HL-60/S4 treated with phorbol 12-myristate 13-acetate at 8.2 ng/mL for 4 days and 3 days (cell line): ENCODE measurements around the gene RSPH4A.
"Not testable (repeated sequence)": the region's sequence is repeated elsewhere in the genome, so short reads cannot be mapped to it uniquely, and the experiment has no call there.

ENCODE experiments used
- in situ Hi-C: fragments of 300-500 bp; cut with MboI; formaldehyde crosslinking; loops from 2 replicates; pipeline ENCODE4 v1.15.0; 2022; ENCODE audit warnings: low sequenced_read_pairs

RSPH4A gene

DNA sequence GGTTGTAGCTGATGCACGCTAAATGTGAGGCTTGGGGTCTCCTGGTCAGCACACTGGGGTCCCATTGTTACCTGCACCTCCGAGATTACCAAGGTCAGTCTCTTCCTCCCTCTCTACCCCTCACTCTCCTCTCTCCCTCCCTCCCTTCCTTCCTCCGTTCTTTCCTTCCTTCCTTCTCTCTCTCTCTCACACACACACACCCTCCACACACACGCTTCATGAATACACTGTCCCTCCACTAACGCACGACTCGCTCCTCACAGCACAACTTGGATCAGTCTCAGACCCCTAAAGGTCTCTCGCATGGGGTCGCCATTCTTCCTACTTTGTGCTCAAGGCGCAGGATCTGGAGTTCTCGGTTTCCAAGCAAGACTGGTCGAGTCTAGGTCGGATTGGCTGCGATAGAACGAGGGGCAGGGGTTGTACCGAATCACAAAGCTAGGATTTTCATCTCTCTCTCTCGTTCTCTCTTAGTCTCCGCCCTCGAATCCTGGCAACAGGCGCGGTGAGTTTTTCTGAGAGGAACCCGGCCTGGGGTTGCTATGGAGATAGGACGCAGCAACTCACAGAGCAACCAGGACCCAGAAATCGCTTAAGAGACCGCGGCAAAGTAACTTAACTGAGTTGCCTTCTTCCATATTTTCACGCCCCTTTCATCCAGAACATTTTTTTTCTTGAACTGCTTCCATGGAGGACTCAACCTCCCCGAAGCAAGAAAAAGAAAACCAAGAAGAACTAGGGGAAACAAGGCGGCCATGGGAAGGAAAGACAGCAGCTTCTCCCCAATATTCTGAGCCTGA lies at the start of gene RSPH4A:
RSPH4A (plus strand) TSS at position 543 of the 800 bp plus-strand sequence; CDS start at position 688, 145 bp downstream.
- in situ Hi-C loops = no loop called here

DNA sequence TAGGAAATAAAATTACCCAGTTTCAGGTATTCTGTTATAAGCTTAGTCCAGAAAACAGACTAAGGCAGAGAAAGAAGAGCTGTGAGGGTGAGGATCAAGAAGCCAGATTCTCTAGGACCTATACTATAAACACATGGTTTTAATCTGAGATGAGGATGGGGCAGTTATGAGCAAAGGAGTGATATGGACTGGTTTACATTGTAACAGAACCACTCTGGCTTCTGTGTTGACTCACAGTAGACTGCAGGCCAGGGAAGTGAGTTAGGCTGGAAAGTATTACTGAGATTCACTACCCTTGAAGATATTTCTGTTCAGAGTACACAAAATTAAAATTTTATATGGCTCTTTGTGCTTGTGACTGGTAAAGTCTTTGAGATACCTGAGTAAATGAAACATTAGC lies 48.2 kb upstream of the RSPH4A start:
- in situ Hi-C loops = loop anchor here (25.0 kb wide), 1 partner anchor 306 kb away; the partner anchor contains the start of gene TSPYL4

DNA sequence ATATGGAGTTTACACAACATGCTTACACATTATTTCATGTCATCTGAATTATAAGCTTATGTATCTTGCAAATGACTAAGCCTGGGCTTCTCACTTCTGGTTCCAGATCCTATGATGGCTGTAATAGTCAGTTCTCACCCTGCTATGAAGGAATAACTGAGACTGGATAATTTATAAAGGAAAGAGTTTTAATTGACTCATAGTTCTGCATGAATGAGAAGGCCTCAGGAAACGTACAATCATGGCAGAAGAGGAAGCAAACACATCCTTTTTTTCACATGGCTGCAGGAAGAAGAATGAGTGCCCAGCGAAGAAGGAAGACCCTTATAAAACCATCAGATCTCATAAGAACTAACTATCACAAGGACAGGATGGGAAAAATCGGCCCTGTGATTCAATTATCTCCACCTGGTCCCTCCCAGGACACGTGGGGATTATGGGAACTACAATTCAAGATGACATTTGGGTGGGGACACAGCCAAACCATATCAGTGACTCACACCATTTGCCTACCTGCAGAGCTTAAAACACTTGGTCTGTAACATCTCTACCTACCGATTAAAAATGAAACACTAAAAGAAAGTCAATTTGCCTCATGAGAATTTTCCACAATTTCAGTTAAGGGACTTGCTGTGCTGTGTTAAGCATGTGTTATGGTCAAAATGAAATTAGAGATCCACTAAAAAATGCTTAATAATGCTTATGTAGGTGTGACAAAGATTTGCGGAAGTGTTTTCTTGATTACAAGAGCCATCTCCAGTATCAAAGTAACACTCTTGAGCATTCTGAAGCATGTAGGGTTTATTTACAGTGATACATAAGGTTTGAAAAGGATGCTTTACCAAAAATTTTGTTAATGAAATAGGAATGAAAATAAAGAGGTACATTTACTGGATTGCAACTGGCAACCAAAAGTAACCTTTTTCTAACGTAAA lies 47.2 kb upstream of the RSPH4A start:
- in situ Hi-C loops = loop anchor here (25.0 kb wide), 1 partner anchor 307 kb away; the partner anchor contains the start of gene TSPYL4

DNA sequence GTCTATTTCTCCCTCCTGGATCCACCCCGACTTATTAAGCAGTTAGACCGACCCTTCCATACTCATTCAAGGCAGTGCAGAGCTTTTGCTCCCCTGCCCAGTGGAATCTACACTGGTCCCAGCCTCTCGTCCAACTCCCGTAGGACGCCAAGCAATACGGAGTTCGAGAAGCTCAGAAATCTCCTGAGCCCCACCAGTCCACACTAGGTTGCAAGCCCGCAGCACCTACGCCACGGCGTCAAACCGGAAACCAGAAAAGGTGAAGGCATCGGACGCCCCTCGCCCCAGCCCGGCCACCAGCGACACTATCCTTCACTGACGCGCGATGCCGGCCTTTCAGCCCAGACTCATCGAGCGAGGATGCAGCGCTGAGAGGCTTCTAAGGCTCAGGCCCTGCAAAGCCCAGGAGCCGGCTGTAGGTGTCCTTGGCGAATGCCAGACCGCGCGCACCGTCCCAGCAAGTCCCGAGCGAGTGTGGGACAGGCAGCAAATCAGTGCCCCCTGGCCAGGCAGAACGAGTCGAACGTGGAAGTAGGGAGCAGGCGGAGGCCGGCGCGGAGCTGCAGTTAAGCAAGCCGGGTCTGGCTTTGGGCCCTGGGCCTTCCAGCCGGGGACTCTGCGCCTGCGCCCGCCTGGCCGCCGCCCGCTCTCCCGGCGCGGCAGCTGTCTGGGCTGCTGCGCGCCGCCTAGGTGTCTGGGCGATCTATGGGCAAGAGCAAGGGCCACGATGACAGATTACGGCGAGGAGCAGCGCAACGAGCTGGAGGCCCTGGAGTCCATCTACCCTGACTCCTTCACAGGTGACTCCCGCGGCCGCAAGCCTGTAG lies 45.2 kb upstream of the RSPH4A start, which contains the start of gene RWDD1:
RWDD1 (plus strand) TSS at position 649 of the 827 bp plus-strand sequence; CDS start at position 728, 79 bp downstream.
- in situ Hi-C loops = loop anchor here (25.0 kb wide), 1 partner anchor 309 kb away; the partner anchor contains the start of gene TSPYL4

DNA sequence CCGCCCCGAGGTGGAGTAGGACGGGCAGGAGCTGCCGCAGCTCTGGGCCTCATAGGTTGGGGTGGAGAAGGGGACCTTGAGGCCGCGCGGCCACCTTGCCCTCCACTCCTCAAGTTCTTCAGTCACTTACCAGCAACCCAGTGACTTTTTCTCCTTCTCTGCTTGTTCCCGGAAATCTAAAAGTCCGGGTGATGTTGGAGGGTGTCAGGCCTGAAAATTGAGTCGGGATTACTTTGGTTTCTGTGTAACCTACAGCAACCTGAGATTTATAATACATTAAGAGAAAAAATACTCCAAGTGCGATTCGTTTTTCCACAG lies 44.6 kb upstream of the RSPH4A start:
- in situ Hi-C loops = loop anchor here (25.0 kb wide), 1 partner anchor 309 kb away; the partner anchor contains the start of gene TSPYL4

DNA sequence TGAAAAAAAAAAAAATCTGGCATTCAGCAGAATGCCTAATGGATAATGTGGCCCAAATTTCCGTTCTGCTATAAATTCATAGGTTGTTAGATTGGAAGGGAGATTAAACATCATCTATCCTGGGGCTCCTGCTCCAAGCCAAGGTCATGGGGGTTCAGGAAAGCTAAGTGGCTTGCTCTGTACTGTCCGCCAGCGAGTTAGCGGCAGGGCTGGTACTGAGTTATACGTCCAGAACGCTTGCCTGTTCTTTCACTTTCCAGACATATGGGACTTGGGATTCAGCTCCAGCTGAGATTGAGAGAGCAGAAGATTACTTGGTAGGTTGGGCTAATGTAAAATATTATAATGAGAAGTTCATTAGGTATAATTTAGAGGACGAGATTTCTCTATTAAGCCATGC lies 44.1 kb upstream of the RSPH4A start:
- in situ Hi-C loops = loop anchor here (25.0 kb wide), 1 partner anchor 310 kb away; the partner anchor contains the start of gene TSPYL4

DNA sequence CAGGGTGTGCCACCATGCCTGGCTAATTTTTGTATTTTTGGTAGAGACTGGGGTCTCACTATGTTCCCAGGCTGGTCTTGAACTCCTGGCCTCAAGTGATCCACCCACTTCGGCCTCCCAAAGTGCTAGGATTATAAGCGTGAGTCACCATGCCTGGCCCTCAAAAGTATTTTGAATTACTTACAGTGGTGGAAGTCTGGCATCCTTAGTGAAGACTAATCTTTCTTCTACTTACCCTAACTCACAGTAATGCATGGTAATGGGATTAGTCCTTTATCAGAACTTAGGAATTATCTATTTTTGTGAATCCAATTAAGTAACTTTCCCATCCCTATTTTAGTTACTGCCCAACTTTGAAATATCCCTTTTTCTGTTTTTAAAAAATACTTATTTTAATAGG lies 41.1 kb upstream of the RSPH4A start:
- in situ Hi-C loops = no loop called here

DNA sequence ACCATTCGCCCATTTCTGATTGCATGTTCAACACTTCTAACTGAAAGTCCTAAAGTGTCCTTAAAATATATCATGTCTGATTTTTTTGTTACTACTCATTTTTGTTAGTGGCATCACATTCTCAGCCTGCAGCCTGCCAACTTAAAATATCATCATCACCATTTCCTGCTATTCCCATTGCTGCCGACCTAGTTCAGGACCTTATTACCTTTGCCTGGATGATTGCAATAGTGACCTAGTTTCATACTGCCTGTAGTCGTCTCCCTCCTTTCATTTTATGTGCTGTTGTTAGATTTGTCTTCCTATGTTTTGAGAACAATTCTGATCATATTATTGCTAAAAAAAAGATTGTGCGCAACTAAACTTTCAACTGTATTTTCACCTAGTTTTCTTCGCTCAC lies 38.8 kb upstream of the RSPH4A start:
- in situ Hi-C loops = no loop called here

DNA sequence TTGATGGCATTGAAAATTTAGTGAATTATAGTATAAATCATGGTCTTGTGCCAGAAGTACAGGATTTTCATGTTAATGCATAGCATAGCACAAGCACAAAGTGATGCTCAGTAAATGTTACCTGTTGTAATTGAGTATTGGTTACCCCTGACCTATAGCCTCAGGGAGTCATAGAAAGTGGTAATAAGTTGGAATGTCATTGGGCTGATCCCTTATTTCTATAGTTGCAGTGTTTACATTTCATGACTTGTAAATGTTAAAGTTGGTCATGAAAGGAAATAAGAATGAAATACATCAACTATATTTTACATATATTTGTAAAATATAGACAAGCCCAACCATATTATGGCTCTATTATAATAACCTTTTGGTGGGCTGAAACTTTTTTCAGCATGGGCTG lies 37.9 kb upstream of the RSPH4A start:
- in situ Hi-C loops = no loop called here

DNA sequence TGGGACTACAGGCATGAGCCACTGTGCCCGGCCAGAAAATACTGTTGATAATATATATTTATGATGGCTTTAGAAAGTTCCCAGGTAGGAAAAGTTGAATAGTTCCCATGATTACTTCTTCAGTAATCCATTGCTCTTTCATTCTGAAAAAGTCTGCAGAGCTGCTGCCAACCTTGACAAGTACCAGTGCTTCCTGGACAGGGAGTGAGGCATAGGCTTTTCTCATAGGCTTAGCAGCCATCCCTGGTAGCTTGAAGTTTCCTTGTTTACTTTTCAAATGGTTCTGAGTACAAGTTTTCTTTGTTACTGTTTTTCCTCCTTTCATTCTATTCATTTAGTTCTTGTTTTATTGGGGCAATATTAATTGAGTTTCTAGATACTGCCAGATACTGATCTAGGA lies 37.1 kb upstream of the RSPH4A start:
- in situ Hi-C loops = no loop called here

DNA sequence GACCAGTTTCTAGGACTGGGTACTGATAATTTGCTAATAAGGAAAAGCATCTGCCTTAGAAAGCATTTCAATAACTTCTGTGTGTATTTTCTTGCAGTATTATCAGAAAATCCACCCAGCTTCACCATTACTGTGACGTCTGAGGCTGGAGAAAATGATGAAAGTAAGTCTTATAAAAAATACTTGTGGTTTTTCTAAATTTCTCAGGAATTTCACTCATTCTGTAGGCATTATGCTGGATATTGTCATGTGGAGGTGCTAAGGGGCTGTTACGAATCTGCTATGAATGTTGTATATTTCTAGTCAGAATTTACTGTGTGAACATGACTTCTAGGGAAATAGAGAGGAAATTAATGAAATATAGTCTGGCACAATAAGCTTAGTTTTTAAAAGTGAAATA lies 36.1 kb upstream of the RSPH4A start:
- in situ Hi-C loops = no loop called here

DNA sequence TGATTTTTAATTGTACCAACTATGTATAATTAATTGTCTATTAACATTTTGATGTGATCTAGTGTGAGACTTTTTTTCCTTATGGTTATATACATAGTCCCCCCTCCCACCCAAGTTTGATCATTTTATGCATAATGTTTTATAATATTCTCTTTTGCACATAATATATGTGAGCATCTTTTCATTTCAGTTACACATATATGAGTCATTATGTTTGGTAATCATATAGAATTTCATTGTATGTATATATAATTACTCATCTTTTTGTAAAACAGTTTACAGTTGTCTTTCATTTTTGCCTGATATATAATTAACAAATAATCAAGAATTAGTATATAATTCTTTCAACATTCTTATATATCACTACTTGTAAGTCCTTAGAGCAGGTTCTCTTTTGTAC lies 30.0 kb upstream of the RSPH4A start:
- in situ Hi-C loops = no loop called here

DNA sequence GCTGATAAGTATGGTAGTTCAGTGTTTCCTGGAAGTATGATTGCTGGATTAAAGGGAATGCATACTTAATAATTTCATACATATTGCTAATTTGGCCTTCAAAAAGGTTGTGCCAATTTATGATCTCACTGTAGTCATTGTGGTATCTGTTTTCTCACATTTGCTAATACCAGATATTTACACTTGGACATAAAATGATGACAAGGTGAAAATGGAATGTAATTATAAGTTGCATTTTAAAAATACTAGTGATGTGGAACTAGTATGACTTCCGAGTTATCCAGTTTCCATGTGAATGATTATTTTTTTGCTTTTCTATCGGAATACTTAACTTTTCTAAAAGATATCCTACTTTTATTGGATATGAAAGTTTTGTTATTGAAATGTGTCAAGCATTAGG lies 29.5 kb upstream of the RSPH4A start:
- in situ Hi-C loops = no loop called here

DNA sequence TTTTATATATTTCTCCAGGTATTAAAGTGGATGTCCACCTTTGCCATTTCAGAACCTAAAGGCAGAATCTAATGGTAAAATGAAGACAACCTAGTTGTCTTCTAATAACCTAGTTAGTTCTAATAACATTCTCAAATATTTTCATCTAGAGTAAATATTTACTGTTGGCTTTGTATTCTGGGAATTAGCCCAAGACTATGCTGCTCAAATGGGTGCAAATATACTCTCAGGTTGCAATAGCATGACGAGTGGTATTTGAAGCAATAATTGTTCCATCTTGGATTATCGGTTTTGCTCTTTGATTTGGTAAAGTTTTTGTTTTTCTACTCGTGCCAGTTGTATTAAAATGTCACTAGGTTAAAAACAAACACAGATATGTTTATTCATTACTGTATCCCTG lies 21.0 kb upstream of the RSPH4A start:
- in situ Hi-C loops = no loop called here

DNA sequence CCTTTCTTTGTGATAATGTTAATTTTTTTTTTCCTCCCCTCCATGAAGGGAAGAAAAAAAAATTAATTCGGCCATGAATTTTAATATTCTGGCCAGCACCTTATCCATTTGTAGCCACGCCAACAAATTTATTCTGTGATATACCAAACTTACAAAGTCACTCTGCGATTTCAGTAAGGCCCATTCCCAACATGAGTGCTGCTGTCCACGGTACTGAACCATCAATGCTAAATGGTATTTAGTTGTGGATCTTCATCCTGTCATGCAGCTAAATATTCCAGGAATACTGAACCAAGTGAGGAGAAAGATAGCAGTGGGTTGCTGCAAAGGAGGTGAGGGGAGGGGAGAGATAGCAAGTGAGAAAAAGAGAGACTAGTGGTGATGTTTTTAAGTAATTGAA lies 19.5 kb upstream of the RSPH4A start:
- in situ Hi-C loops = no loop called here

DNA sequence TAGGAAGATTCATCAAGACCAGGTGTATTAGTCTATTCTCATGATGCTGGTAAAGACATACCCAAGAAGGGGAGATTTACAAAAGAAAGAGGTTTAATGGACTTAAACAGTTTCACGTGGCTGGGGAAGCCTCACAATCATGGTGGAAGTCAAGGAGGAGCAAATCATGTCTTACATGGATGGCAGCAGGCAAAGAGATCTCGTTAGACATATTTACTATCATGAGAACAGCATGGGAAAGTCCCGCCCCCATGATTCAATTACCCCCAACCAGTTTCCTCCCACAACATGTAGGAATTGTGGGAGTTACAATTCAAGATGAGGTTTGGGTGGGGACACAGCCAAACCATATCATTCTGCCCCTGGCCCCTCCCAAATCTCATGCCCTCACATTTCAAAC lies 12.4 kb upstream of the RSPH4A start:
- in situ Hi-C loops = not testable (repeated sequence)

DNA sequence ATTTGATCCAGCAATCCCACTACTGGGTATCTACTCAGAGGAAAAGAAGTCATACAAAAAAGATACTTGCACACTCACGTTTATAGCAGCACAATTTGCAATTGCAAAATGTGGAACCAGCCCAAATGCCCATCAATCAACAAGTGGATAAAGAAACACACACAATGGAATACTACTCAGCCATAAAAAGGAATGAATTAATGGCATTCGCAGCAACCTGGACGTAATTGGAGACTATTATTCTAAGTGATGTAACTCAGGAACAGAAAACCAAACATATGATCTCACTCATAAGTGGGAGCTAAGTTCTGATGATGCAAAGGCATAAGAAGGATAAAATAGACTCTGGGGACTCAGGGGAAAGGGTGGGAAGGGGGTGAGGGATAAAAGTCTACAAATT lies 11.4 kb upstream of the RSPH4A start:
- in situ Hi-C loops = not testable (repeated sequence)

DNA sequence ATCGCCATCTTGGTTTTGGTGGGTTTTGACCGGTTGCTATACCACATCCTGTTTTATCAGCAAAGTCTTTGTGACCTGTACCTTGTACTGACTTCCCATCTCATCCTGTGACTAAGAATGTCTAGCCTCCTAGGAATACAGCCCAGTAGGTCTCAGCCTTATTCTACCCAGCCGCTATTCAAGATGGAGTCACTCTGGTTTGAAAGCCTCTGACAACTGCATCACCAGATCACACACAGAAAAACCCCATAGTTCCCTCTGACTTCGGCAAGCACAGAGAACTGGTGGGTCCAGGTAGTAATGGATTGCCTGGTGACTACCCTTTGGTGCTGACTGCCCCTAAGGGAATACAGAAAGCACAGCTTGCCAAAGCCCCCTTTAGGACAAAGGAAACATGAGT lies 10.3 kb upstream of the RSPH4A start:
- in situ Hi-C loops = no loop called here

DNA sequence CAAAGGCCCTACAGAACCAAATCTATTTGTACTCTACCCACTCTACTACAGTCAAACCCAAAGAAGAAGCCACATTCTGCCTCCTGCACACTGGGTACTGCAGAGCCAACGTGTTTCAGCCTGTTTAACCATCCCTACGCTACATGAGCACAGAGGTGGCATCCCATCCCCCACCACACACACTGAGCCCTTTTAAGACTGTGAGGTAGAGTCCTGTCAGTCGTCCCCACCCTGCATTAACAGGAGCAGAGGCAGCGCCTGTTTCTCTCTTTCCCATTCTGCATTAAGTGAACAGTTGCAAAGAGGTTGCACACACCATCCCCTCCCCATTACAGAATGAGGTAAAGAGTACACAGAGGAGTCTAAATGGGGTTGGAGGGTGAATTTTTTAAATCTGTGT lies 5.2 kb upstream of the RSPH4A start:
- in situ Hi-C loops = no loop called here

DNA sequence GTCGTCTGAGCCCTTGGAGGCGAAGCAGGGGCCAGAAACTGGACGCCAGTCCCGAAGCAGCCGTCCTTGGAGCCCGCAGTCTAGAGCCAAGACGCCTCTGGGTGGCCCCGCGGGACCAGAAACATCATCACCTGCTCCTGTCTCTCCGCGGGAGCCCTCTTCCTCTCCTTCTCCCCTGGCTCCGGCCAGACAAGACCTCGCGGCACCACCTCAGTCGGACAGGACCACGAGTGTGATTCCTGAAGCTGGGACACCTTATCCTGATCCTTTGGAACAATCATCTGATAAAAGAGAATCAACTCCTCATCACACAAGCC lies 416 bp downstream of the RSPH4A start:
- in situ Hi-C loops = no loop called here
